Astrocyte of the spinal cord (primary cell): ENCODE data around the gene SMARCD1.

Source experiments
- DNase-seq: peaks from one replicate; pipeline ENCODE4 v3.0.0; 2011; ENCODE audit warnings: low read depth, low spot score
- H3K4me3 ChIP-seq: 2 replicates; pipeline ENCODE4 v1.5.1; 2011; ENCODE audit warnings: low read depth, mild to moderate bottlenecking, low read length, moderate library complexity
- in situ Hi-C: cut with HindIII; loops from 2 replicates; pipeline ENCODE4 v1.10.0; 2017; ENCODE audit warnings: low sequenced_read_pairs
- TF ChIP-seq, protein P1 (sequence below): IDR thresholded peaks from 2 replicates; pipeline ENCODE4 v1.5.1; 2012; ENCODE audit warnings: low read depth, mild to moderate bottlenecking, low read length, inconsistent platforms

SMARCD1 gene

DNA sequence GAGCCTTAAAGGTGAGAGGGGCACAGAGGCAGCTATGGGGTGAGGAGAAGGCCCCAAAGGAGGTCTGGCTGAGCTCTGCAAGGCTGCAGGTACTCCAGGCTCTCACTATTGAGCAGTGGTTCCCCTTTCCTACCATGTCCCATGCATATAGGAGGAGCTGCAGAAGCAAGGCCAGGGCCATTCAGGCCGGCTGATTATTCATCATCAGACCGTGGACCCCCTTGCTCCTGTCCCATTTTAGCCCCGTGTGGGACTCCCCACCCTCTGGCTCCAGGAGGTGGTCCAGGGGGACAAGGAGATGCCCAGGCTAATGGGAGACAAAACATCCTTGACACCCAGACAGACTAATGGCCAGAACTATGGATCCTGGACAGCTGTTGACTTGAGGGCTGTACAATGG is 21.8 kb downstream of the SMARCD1 start:
- no peak for DNase-seq
- H3K4me3 ChIP-seq, result no peak overlapping the region
- TF ChIP-seq, protein P1, sequence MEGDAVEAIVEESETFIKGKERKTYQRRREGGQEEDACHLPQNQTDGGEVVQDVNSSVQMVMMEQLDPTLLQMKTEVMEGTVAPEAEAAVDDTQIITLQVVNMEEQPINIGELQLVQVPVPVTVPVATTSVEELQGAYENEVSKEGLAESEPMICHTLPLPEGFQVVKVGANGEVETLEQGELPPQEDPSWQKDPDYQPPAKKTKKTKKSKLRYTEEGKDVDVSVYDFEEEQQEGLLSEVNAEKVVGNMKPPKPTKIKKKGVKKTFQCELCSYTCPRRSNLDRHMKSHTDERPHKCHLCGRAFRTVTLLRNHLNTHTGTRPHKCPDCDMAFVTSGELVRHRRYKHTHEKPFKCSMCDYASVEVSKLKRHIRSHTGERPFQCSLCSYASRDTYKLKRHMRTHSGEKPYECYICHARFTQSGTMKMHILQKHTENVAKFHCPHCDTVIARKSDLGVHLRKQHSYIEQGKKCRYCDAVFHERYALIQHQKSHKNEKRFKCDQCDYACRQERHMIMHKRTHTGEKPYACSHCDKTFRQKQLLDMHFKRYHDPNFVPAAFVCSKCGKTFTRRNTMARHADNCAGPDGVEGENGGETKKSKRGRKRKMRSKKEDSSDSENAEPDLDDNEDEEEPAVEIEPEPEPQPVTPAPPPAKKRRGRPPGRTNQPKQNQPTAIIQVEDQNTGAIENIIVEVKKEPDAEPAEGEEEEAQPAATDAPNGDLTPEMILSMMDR, result no peak
- in situ Hi-C loops, result no loop called here

GRCh38 chr12:50107416-50108268 is 22.5 kb downstream of the SMARCD1 start:
- no peak overlapping the region for H3K4me3 ChIP-seq
- no peak for DNase-seq
- in situ Hi-C loops, result no loop called here
- TF ChIP-seq, protein P1, result no peak

DNA sequence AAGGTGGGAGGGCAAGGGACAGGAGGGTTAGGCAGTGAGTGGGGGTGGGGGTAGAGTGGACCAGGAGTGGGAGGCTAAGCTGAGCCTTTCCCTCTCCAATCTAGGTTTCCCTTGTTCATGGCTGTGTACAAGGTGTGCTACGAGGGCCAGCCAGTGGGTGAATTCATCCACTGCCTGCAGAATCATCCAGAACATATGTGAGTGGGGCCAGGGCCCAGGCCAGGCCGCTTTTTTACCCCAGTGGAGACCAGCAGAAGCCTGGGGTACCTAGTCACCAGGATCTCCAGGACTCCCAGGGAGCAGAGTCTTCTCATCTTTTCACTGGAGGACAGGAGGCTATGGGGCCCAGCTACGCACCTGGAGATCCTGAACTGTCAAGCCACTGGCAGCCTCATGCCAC is 24.2 kb downstream of the SMARCD1 start:
- H3K4me3 ChIP-seq, result no peak overlapping the region
- in situ Hi-C loops, result no loop called here
- DNase-seq, result no peak
- TF ChIP-seq, protein P1, result no peak

- H3K4me3 ChIP-seq, result no peak overlapping the region
- in situ Hi-C loops, result no loop called here
- TF ChIP-seq, protein P1, result no peak
- DNase-seq, result no peak
These were observed 25.1 kb downstream of the SMARCD1 start for GRCh38 chr12:50110127-50110761.

GRCh38 chr12:50110762-50111351 is 25.7 kb downstream of the SMARCD1 start:
- in situ Hi-C loops, result no loop called here
- no peak overlapping the region for H3K4me3 ChIP-seq
- TF ChIP-seq, protein P1, result no peak
- DNase-seq, result no peak

GRCh38 chr12:50111395-50111692 is 26.2 kb downstream of the SMARCD1 start:
- no peak for DNase-seq
- TF ChIP-seq, protein P1, result no peak
- in situ Hi-C loops, result no loop called here
- peak overlapping the region; percentile 21 for H3K4me3 ChIP-seq
